ENCODE results near the gene CAPRIN2.

CAPRIN2 gene

GRCh38 chr12:30754750-30755394, at the start of gene CAPRIN2:
Gene CAPRIN2, minus strand, starts transcription at chr12:30754951. Its CDS starts 1,431 bp downstream, at chr12:30753520.
- DNase-seq (ENCODE audit: low read depth): peak; percentile 98
- H3K4me3 ChIP-seq (ENCODE audit: low read length): peak within 1 kb of the TSS; percentile 89
- peak; percentile 28 for TF ChIP-seq CTCF (IDR thresholded peaks at IDR 0.05; ENCODE audit: insufficient read depth, low read depth, low read length, missing control alignments)

- H3K4me3 ChIP-seq (ENCODE audit: low read length): no peak overlapping the region
- no peak for TF ChIP-seq CTCF (IDR thresholded peaks at IDR 0.05; ENCODE audit: insufficient read depth, low read depth, low read length, missing control alignments)
Observed at GRCh38 chr12:30797689-30798088, 42.9 kb upstream of the CAPRIN2 start.

GRCh38 chr12:30796891-30797371, 42.2 kb upstream of the CAPRIN2 start:
- H3K4me3 ChIP-seq (ENCODE audit: low read length): peak overlapping the region; percentile 68

More at GRCh38 chr12:30797689-30798088, 42.9 kb upstream of the CAPRIN2 start:
- DNase-seq (ENCODE audit: low read depth): no peak

GRCh38 chr12:30796313-30796780, 41.6 kb upstream of the CAPRIN2 start:
- peak; percentile 34 for DNase-seq (ENCODE audit: low read depth)
- no peak for TF ChIP-seq CTCF (IDR thresholded peaks at IDR 0.05; ENCODE audit: insufficient read depth, low read depth, low read length, missing control alignments)
- H3K4me3 ChIP-seq (ENCODE audit: low read length): peak overlapping the region; percentile 68

More at GRCh38 chr12:30796891-30797371, 42.2 kb upstream of the CAPRIN2 start:
- DNase-seq (ENCODE audit: low read depth): peak; percentile 35
- no peak for TF ChIP-seq CTCF (IDR thresholded peaks at IDR 0.05; ENCODE audit: insufficient read depth, low read depth, low read length, missing control alignments)

- H3K4me3 ChIP-seq (ENCODE audit: low read length): peak overlapping the region; percentile 68
- no peak for TF ChIP-seq CTCF (IDR thresholded peaks at IDR 0.05; ENCODE audit: insufficient read depth, low read depth, low read length, missing control alignments)
- peak; percentile 73 for DNase-seq (ENCODE audit: low read depth)
Observed at GRCh38 chr12:30795410-30796312, 40.9 kb upstream of the CAPRIN2 start.

- no peak for TF ChIP-seq CTCF (IDR thresholded peaks at IDR 0.05; ENCODE audit: insufficient read depth, low read depth, low read length, missing control alignments)
- peak; percentile 87 for DNase-seq (ENCODE audit: low read depth)
- peak overlapping the region; percentile 68 for H3K4me3 ChIP-seq (ENCODE audit: low read length)
Observed at GRCh38 chr12:30794591-30795409, 40.0 kb upstream of the CAPRIN2 start.
